HEK293 (cell line): ENCODE measurements around the gene CIRBP.

ENCODE experiments used
- CTCF ChIA-PET: fragments of 350-600 bp; formaldehyde crosslinking; extraction: SDS; loops from one replicate; lab custom pipeline; 2021; ENCODE audit warnings: antibody characterized with exemption; lab: Yijun Ruan, JAX
- POLR2A ChIA-PET: fragments of 300-600 bp; formaldehyde crosslinking; extraction: SDS; loops from one replicate; lab custom pipeline; 2020; ENCODE audit warnings: antibody characterized with exemption, inconsistent platforms; lab: Yijun Ruan, JAX
- H3K27ac ChIP-seq: fragments of 200-500 bp; sonication (Bioruptor generic); 2 replicates; pipeline ENCODE4 v1.5.1; 2014; ENCODE audit warnings: low read depth, low read length, control low read depth, inconsistent platforms; ENCODE audit errors: extremely low read depth
- H3K36me3 ChIP-seq, 2 experiments: fragments of 200-500 bp in 1 of 2; sonication (Bioruptor generic) in 1 of 2; 1 replicate in 1 of 2; 2 replicates in 1 of 2; pipeline ENCODE4 v1.5.1; 2014 to 2017; ENCODE audit warnings: inconsistent platforms in 2 of 2, low read length in 2 of 2; ENCODE audit not compliant: control insufficient read depth in 2 of 2, insufficient read depth in 1 of 2
- H3K4me1 ChIP-seq: fragments of 200-500 bp; sonication (Bioruptor generic); 2 replicates; pipeline ENCODE4 v1.5.1; 2014; ENCODE audit warnings: mild to moderate bottlenecking, low read length, inconsistent platforms; ENCODE audit not compliant: control insufficient read depth, insufficient read depth
- H3K4me3 ChIP-seq: 2 replicates; pipeline ENCODE4 v1.5.1; 2011; ENCODE audit warnings: low read depth, mild to moderate bottlenecking, control low read depth, low read length, moderate library complexity
- H3K9me3 ChIP-seq: fragments of 200-500 bp; sonication (Bioruptor generic); 2 replicates; pipeline ENCODE4 v1.5.1; 2014; ENCODE audit warnings: low read depth, low read length, inconsistent platforms; ENCODE audit not compliant: control insufficient read depth, insufficient read depth
- EGR2 ChIP-seq: fragments of 450-650 bp; formaldehyde crosslinking; IDR thresholded peaks from 2 replicates; pipeline ENCODE4 v1.5.1; 2016; ENCODE audit warnings: low read depth, missing biosample characterization, missing genetic modification characterization
- KLF7 ChIP-seq: fragments of 450-650 bp; formaldehyde crosslinking; IDR thresholded peaks from 2 replicates; pipeline ENCODE4 v1.5.1; 2016; ENCODE audit warnings: missing biosample characterization, missing genetic modification characterization, borderline replicate concordance
- OSR2 ChIP-seq: fragments of 450-650 bp; formaldehyde crosslinking; IDR thresholded peaks from 2 replicates; pipeline ENCODE4 v1.5.1; 2016; ENCODE audit warnings: missing biosample characterization, missing genetic modification characterization
- PRDM4 ChIP-seq: fragments of 450-650 bp; formaldehyde crosslinking; IDR thresholded peaks from 2 replicates; pipeline ENCODE4 v1.5.1; 2017; ENCODE audit warnings: missing biosample characterization, missing genetic modification characterization
- SP2 ChIP-seq: fragments of 450-650 bp; formaldehyde crosslinking; IDR thresholded peaks from 2 replicates; pipeline ENCODE4 v1.5.1; 2016; ENCODE audit warnings: missing biosample characterization, missing genetic modification characterization
- YY1 ChIP-seq: fragments of 450-650 bp; formaldehyde crosslinking; IDR thresholded peaks from 2 replicates; pipeline ENCODE4 v1.5.1; 2018; ENCODE audit warnings: missing biosample characterization, missing genetic modification characterization
- ZBTB10 ChIP-seq: fragments of 450-650 bp; formaldehyde crosslinking; IDR thresholded peaks from 2 replicates; pipeline ENCODE4 v1.5.1; 2016; ENCODE audit warnings: missing biosample characterization, missing genetic modification characterization
- ZBTB20 ChIP-seq: fragments of 450-650 bp; formaldehyde crosslinking; IDR thresholded peaks from 2 replicates; pipeline ENCODE4 v1.5.1; 2016; ENCODE audit warnings: missing biosample characterization, missing genetic modification characterization
- ZBTB26 ChIP-seq: fragments of 450-650 bp; formaldehyde crosslinking; optimal IDR thresholded peaks from 2 replicates; pipeline ENCODE3; 2016; ENCODE audit warnings: missing biosample characterization, mild to moderate bottlenecking, missing genetic modification characterization
- ZBTB49 ChIP-seq: fragments of 450-650 bp; formaldehyde crosslinking; IDR thresholded peaks from 2 replicates; pipeline ENCODE4 v1.5.1; 2016; ENCODE audit warnings: missing biosample characterization, missing genetic modification characterization, low read depth
- ZNF138 ChIP-seq: fragments of 450-650 bp; formaldehyde crosslinking; IDR thresholded peaks from 2 replicates; pipeline ENCODE4 v1.5.1; 2016; ENCODE audit warnings: missing biosample characterization, missing genetic modification characterization, borderline replicate concordance
- ZNF146 ChIP-seq: fragments of 450-650 bp; formaldehyde crosslinking; IDR thresholded peaks from 2 replicates; pipeline ENCODE4 v1.5.1; 2016; ENCODE audit warnings: missing biosample characterization, missing genetic modification characterization
- ZNF18 ChIP-seq: fragments of 450-650 bp; formaldehyde crosslinking; IDR thresholded peaks from 2 replicates; pipeline ENCODE4 v1.5.1; 2016; ENCODE audit warnings: missing biosample characterization, missing genetic modification characterization
- ZNF335 ChIP-seq: fragments of 450-650 bp; formaldehyde crosslinking; conservative IDR thresholded peaks from 2 replicates; pipeline ENCODE4 v1.5.1; 2016; ENCODE audit warnings: missing biosample characterization, missing genetic modification characterization
- ZNF366 ChIP-seq: fragments of 450-650 bp; formaldehyde crosslinking; conservative IDR thresholded peaks from 2 replicates; pipeline ENCODE4 v1.5.1; 2016; ENCODE audit warnings: missing biosample characterization, missing genetic modification characterization
- ZNF571 ChIP-seq: fragments of 450-650 bp; formaldehyde crosslinking; IDR thresholded peaks from 2 replicates; pipeline ENCODE4 v1.5.0; 2017; ENCODE audit warnings: missing biosample characterization, missing genetic modification characterization
- ZNF76 ChIP-seq: fragments of 450-650 bp; formaldehyde crosslinking; IDR thresholded peaks from 2 replicates; pipeline ENCODE4; 2016; ENCODE audit warnings: low read depth, missing biosample characterization, missing genetic modification characterization, borderline replicate concordance
- ZSCAN16 ChIP-seq: fragments of 450-650 bp; formaldehyde crosslinking; IDR thresholded peaks from 2 replicates; pipeline ENCODE4 v1.5.1; 2016; ENCODE audit warnings: missing biosample characterization, missing genetic modification characterization
- ZXDB ChIP-seq: fragments of 450-650 bp; formaldehyde crosslinking; IDR thresholded peaks from 2 replicates; pipeline ENCODE4 v1.5.1; 2016; ENCODE audit warnings: missing biosample characterization, missing genetic modification characterization

Gene CIRBP

GRCh38 chr19:1239796-1240737, 29.1 kb upstream of the CIRBP start (continued):
- TF ChIP-seq ZBTB49 (tag by site-specific recombination) (no peak), OSR2 (tag by site-specific recombination) (no peak), KLF7 (no peak; the same call in 1 of the 2 replicates), ZNF138 (tag by site-specific recombination) (no peak), ZSCAN16 (tag by site-specific recombination) (no peak), EGR2 (tag by site-specific recombination) (peak; percentile 34), YY1 (no peak), ZNF18 (tag by site-specific recombination) (no peak)

- ChIA-PET CTCF (interaction anchor here (0.6 to 3.8 kb wide), 16 partner anchors 25 to 473 kb away, joined by 3 to 19 read pairs (median 3); partner anchors contain the start of genes ARHGAP45 and WDR18), POLR2A (interaction anchor here (1.0 to 7.7 kb wide), 6 partner anchors 12 to 35 kb away, joined by 3 to 231 read pairs (median 6); partner anchors contain the start of genes CIRBP and FAM174C)
- peak overlapping the region; percentile 63; the same call in 1 of the 2 replicates for H3K27ac ChIP-seq
- H3K4me3 ChIP-seq, result no peak overlapping the region
- H3K4me1 ChIP-seq, result peaks cover 8% of the 10 kb centered on the region
- H3K36me3 ChIP-seq, result peaks cover 0 to 11% of the 10 kb centered on the region in 2 experiments; a peak in 1 of 3 replicates
- no peaks in the 10 kb centered on the region for H3K9me3 ChIP-seq
- TF ChIP-seq ZNF76 (tag by site-specific recombination) (no peak), ZNF335 (tag by site-specific recombination) (0 out of 2 replicates have a peak, but pooled peaks have one; percentile 4)
These were observed 28.2 kb upstream of the CIRBP start for GRCh38 chr19:1240925-1241324.

GRCh38 chr19:1241417-1242095, 27.6 kb upstream of the CIRBP start, which contains the start of gene ATP5F1D:
Gene ATP5F1D, plus strand, starts transcription at chr19:1241751. Its CDS starts 100 bp downstream, at chr19:1241851.
- H3K27ac ChIP-seq, result peak within 1 kb of the TSS; percentile 63
- POLR2A ChIA-PET, result interaction anchor here (1.0 to 7.7 kb wide), 6 partner anchors 11 to 34 kb away, joined by 3 to 231 read pairs (median 6); partner anchors contain the start of genes CIRBP and FAM174C
- TF ChIP-seq ZNF146 (tag by site-specific recombination) (no peak), ZNF366 (tag by site-specific recombination) (no peak), ZBTB10 (tag by site-specific recombination) (0 out of 2 replicates have a peak, but pooled peaks have one; percentile 36), YY1 (peak; percentile 55; the same call in 1 of the 2 replicates), SP2 (peak; percentile 65), ZNF571 (tag by site-specific recombination) (no peak), ZXDB (tag by site-specific recombination) (peak; percentile 75), ZBTB20 (tag by site-specific recombination) (peak; percentile 50), ZBTB26 (tag by site-specific recombination) (peak; percentile 81), PRDM4 (tag by site-specific recombination) (peak; percentile 82)

More at GRCh38 chr19:1241417-1242095, 27.6 kb upstream of the CIRBP start, which contains the start of gene ATP5F1D:
- H3K36me3 ChIP-seq, result peaks cover 0 to 11% of the 10 kb centered on the region in 2 experiments; a peak in 1 of 3 replicates
- H3K9me3 ChIP-seq, result no peaks in the 10 kb centered on the region
- peaks cover 8% of the 10 kb centered on the region for H3K4me1 ChIP-seq
- CTCF ChIA-PET, result interaction anchor here (0.6 to 3.8 kb wide), 10 partner anchors 24 to 474 kb away, joined by 3 to 19 read pairs (median 4); partner anchors contain the start of genes ARHGAP45 and WDR18
- H3K4me3 ChIP-seq, result peak within 1 kb of the TSS; percentile 75
